Measurements from ENCODE around the gene VWF. TPM values are rescaled to one million over a fixed set of nuclear protein-coding genes. Genes with fewer than 3 reads are reported as not detected.

The VWF gene
- total RNA-seq, 2 experiments from 2014 or later: 0.11 to 0.13 TPM

GRCh38 chr12:6067152-6067916 is 57.1 kb downstream of the VWF start:
- peaks cover 19% of the 10 kb centered on the region for H3K4me1 Mint-ChIP-seq (ENCODE audit: low read depth)
- no peak overlapping the region for H3K4me3 Mint-ChIP-seq
- ATAC-seq (no peak), DNase-seq (no peak)
- H3K36me3 Mint-ChIP-seq (ENCODE audit: low read depth): no peaks in the 10 kb centered on the region
- no peaks in the 10 kb centered on the region for H3K27me3 Mint-ChIP-seq
- CTCF ChIA-PET: interaction anchor here (0.7 to 1.7 kb wide), 4 partner anchors 128 to 212 kb away, joined by 3 to 5 read pairs (median 4); no protein-coding TSS in a partner anchor
- POLR2A ChIA-PET: no interaction called here
- TF ChIP-seq, protein P1, sequence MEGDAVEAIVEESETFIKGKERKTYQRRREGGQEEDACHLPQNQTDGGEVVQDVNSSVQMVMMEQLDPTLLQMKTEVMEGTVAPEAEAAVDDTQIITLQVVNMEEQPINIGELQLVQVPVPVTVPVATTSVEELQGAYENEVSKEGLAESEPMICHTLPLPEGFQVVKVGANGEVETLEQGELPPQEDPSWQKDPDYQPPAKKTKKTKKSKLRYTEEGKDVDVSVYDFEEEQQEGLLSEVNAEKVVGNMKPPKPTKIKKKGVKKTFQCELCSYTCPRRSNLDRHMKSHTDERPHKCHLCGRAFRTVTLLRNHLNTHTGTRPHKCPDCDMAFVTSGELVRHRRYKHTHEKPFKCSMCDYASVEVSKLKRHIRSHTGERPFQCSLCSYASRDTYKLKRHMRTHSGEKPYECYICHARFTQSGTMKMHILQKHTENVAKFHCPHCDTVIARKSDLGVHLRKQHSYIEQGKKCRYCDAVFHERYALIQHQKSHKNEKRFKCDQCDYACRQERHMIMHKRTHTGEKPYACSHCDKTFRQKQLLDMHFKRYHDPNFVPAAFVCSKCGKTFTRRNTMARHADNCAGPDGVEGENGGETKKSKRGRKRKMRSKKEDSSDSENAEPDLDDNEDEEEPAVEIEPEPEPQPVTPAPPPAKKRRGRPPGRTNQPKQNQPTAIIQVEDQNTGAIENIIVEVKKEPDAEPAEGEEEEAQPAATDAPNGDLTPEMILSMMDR (IDR thresholded peaks at IDR 0.05): no peak
- intact Hi-C loops (cut with micrococcal nuclease): no loop called here
- H3K27ac Mint-ChIP-seq: no peak overlapping the region
- no peaks in the 10 kb centered on the region for H3K9me3 Mint-ChIP-seq

DNA sequence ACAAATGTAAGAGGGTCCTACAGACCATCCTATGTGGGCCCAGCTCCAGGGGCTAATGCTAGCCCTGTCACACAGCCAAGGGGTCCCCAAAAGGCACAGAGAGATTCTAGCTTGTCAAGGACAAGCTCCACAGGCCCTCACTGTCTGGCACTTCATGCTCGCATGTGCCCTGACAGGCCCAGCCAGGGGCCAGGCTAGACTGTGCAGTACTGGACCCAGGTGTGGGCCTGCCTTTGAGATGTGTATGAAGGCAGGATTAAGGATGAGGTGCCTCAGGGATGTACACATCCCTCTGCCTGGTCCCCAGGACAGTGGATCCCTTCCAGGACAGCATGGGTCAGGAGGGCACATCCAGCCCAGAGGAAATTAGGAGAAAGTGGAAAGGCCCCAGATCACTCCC is 57.8 kb downstream of the VWF start:
- H3K4me3 Mint-ChIP-seq: no peak overlapping the region
- H3K36me3 Mint-ChIP-seq (ENCODE audit: low read depth): no peaks in the 10 kb centered on the region
- H3K27ac Mint-ChIP-seq: no peak overlapping the region
- intact Hi-C loops (cut with micrococcal nuclease): no loop called here
- no peaks in the 10 kb centered on the region for H3K27me3 Mint-ChIP-seq
- peaks cover 19% of the 10 kb centered on the region for H3K4me1 Mint-ChIP-seq (ENCODE audit: low read depth)
- TF ChIP-seq, protein P1 (IDR thresholded peaks at IDR 0.05): no peak
- no peaks in the 10 kb centered on the region for H3K9me3 Mint-ChIP-seq
- ChIA-PET CTCF (interaction anchor here (0.9 to 1.5 kb wide), 3 partner anchors 10 to 212 kb away, joined by 3 to 5 read pairs (median 3); no protein-coding TSS in a partner anchor), POLR2A (no interaction called here)
- ATAC-seq (no peak), DNase-seq (no peak)

DNA sequence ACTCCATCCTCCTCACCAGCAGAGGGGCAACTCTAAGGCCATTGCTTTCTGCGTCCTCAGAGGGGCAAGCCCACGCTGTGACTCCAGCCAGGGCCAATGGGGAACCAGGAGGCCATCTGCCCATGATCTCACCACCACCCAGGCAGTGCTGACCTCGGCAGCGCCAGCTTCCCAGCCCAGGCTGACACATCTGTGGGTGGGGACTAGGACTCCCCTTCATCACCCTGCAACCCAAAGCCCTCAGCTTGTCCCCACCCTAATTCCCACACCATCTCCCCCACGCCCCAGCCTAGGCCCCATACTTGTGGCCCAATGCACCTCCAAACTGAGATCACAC is 58.6 kb downstream of the VWF start:
- Mint-ChIP-seq H3K9me3 (no peaks in the 10 kb centered on the region), H3K27me3 (no peaks in the 10 kb centered on the region), H3K4me3 (no peak overlapping the region), H3K27ac (no peak overlapping the region), H3K36me3 (ENCODE audit: low read depth) (no peaks in the 10 kb centered on the region), H3K4me1 (ENCODE audit: low read depth) (peaks cover 19% of the 10 kb centered on the region)
- ATAC-seq: no peak
- TF ChIP-seq, protein P1 (IDR thresholded peaks at IDR 0.05): no peak
- CTCF ChIA-PET: interaction anchor here (1.2 to 1.9 kb wide), 6 partner anchors 10 to 219 kb away, joined by 3 to 6 read pairs (median 5); no protein-coding TSS in a partner anchor
- intact Hi-C loops (cut with micrococcal nuclease): no loop called here
- POLR2A ChIA-PET: no interaction called here
- no peak for DNase-seq

- ATAC-seq (no peak), DNase-seq (no peak)
- POLR2A ChIA-PET: no interaction called here
- CTCF ChIA-PET: interaction anchor here (1.1 to 1.9 kb wide), 8 partner anchors 11 to 221 kb away, joined by 3 to 6 read pairs (median 4); no protein-coding TSS in a partner anchor
- H3K4me3 Mint-ChIP-seq: no peak overlapping the region
- H3K36me3 Mint-ChIP-seq (ENCODE audit: low read depth): no peaks in the 10 kb centered on the region
- intact Hi-C loops (cut with micrococcal nuclease): no loop called here
- no peak overlapping the region for H3K27ac Mint-ChIP-seq
- H3K27me3 Mint-ChIP-seq: no peaks in the 10 kb centered on the region
- TF ChIP-seq, protein P1 (IDR thresholded peaks at IDR 0.05): no peak
- no peaks in the 10 kb centered on the region for H3K9me3 Mint-ChIP-seq
- H3K4me1 Mint-ChIP-seq (ENCODE audit: low read depth): peaks cover 15% of the 10 kb centered on the region
Observed at GRCh38 chr12:6065131-6065862, 59.2 kb downstream of the VWF start.
